OCI-LY7 (cell line): Measurements from ENCODE around the gene ASB2. TPM values are rescaled to one million over a fixed set of nuclear protein-coding genes. Genes with fewer than 3 reads are reported as not detected.

ENCODE experiments used
- BruUV-seq: library from RNA; stranded (reverse); fragments of 400-500 nt; replicated peaks from 2 replicates; lab custom pipeline; 2021; lab: Mats Ljungman, UMichigan
- CTCF ChIA-PET: fragments of 300-600 bp; sonication (Branson Sonifier 250); formaldehyde crosslinking; loops from one replicate; lab custom pipeline; 2022; ENCODE audit warnings: antibody characterized with exemption; ENCODE audit not compliant: unreplicated experiment; lab: Charles Lee
- POLR2A ChIA-PET: fragments of 300-600 bp; sonication (Branson Sonifier 250); formaldehyde crosslinking; loops from one replicate; lab custom pipeline; 2022; ENCODE audit warnings: antibody characterized with exemption; lab: Charles Lee
- DNase-seq: peaks from one replicate; pipeline ENCODE4 v3.0.0-alpha.2; 2015; ENCODE audit warnings: low spot score
- H2AFZ ChIP-seq: fragments of 200-600 bp; sonication (generic), shearing (Covaris generic); 2 replicates; pipeline ENCODE4 v1.6.1; 2014; ENCODE audit warnings: mild to moderate bottlenecking, antibody characterized with exemption, low read length, moderate library complexity
- H3K27ac ChIP-seq: fragments of 200-600 bp; sonication (generic); 2 replicates; pipeline ENCODE4 v1.5.1; 2014; ENCODE audit warnings: mixed run types, low read depth, mild to moderate bottlenecking, moderate library complexity, low read length, inconsistent platforms; ENCODE audit not compliant: poor library complexity, severe bottlenecking
- H3K36me3 ChIP-seq: fragments of 200-600 bp; sonication (generic); 2 replicates; pipeline ENCODE4 v1.6.1; 2014; ENCODE audit warnings: mild to moderate bottlenecking, antibody characterized with exemption, low read length, moderate library complexity, mixed read lengths; ENCODE audit not compliant: insufficient read depth
- H3K4me1 ChIP-seq: fragments of 200-600 bp; sonication (generic); 2 replicates; pipeline ENCODE4 v1.5.1; 2014; ENCODE audit warnings: mild to moderate bottlenecking, low read length; ENCODE audit not compliant: insufficient read depth, poor library complexity, severe bottlenecking
- H3K4me2 ChIP-seq: fragments of 200-600 bp; sonication (generic); 2 replicates; pipeline ENCODE4 v1.6.1; 2014; ENCODE audit warnings: mild to moderate bottlenecking, low read length
- H3K4me3 ChIP-seq: fragments of 200-600 bp; sonication (generic); 2 replicates; pipeline ENCODE4 v1.5.1; 2014; ENCODE audit warnings: mild to moderate bottlenecking, low read depth, low read length; ENCODE audit not compliant: poor library complexity, severe bottlenecking
- H3K79me2 ChIP-seq: fragments of 200-600 bp; sonication (generic); 2 replicates; pipeline ENCODE4 v1.6.1; 2016; ENCODE audit warnings: low read depth, mild to moderate bottlenecking, low read length, moderate library complexity, mixed read lengths; ENCODE audit not compliant: insufficient read depth
- H3K9me2 ChIP-seq: fragments of 200-600 bp; sonication (generic); 2 replicates; pipeline ENCODE4 v1.6.1; 2016; ENCODE audit warnings: mild to moderate bottlenecking, low read length, mixed read lengths; ENCODE audit not compliant: insufficient read depth
- H3K9me3 ChIP-seq: fragments of 200-600 bp; sonication (generic); 2 replicates; pipeline ENCODE4 v1.6.1; 2014; ENCODE audit warnings: mild to moderate bottlenecking, mixed run types, low read length, mixed read lengths
- H4K20me1 ChIP-seq: fragments of 200-600 bp; sonication (generic); 2 replicates; pipeline ENCODE4 v1.6.1; 2014; ENCODE audit warnings: mild to moderate bottlenecking, antibody characterized with exemption, low read length, moderate library complexity, mixed read lengths; ENCODE audit not compliant: insufficient read depth
- EZH2phosphoT487 ChIP-seq: fragments of 200-600 bp; sonication (generic); IDR thresholded peaks from 2 replicates; pipeline ENCODE4 v1.6.1; 2018; ENCODE audit warnings: low read depth, borderline replicate concordance, mild to moderate bottlenecking, mixed run types, antibody characterized with exemption, low read length, moderate library complexity, mixed read lengths
- intact Hi-C: fragments of 100-400 bp; cut with micrococcal nuclease; formaldehyde crosslinking; loops from one replicate; pipeline ENCODE4 v1.10.0; 2022; ENCODE audit not compliant: unreplicated experiment
- total RNA-seq, 2 experiments: library from RNA; depleted of rRNA in 1 of 2; stranded (reverse); fragments of >200 nt in 1 of 2; shearing (Covaris generic) in 1 of 2; gene quantifications; 2 replicates each; pipeline ENCODE4 v1.2.3, GENCODE V29; 2014 to 2022
- TF ChIP-seq, protein P1 (sequence below): fragments of 200-600 bp; sonication (generic); conservative IDR thresholded peaks from 2 replicates; pipeline ENCODE4 v1.5.1; 2014; ENCODE audit warnings: mild to moderate bottlenecking, antibody characterized with exemption, low read length, moderate library complexity, mixed read lengths

ASB2 gene
- total RNA-seq, 2 experiments from 2014 or later = 21.7 to 23.6 TPM

DNA sequence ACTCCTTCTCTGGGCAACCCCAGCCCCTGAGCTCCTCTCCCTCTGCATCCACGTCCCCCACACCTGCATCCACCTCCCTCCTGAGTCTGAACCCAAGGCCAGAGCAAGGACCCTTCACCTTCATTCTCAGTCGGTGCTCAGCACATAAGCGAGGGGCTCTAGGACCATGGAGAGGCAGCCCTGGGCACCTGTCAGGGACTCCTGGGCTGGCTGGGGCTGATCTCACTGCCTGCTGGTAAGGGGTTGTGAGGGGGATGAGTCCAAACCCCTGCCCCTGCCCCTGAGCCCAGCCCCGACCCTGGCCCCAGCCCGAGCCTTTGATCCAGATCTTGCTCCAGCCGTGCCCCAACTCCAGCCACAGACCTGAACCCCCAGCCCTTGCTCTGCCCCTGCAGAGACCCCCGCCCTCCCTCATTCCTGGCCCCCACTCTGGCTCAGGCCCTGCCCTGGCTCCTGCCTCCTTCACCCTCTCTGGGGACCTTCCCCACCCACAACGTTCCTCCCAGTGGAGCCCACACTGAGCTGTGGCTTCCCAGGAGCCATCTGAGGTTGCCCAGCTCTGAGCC is 19.8 kb upstream of the ASB2 start:
- Histone ChIP-seq H2AFZ (no peak overlapping the region), H3K4me2 (no peak overlapping the region), H3K9me3 (no peaks in the 10 kb centered on the region), H3K27ac (no peak overlapping the region), H3K4me3 (no peak overlapping the region), H3K4me1 (peaks cover 4% of the 10 kb centered on the region), H3K9me2 (no peaks in the 10 kb centered on the region), H3K36me3 (no peaks in the 10 kb centered on the region), H3K79me2 (no peaks in the 10 kb centered on the region), H4K20me1 (no peaks in the 10 kb centered on the region)
- POLR2A ChIA-PET = interaction anchor here (0.6 to 1.1 kb wide), 2 partner anchors 17 to 821 kb away, joined by 3 to 4 read pairs; no protein-coding TSS in a partner anchor
- no peak for TF ChIP-seq EZH2phosphoT487
- TF ChIP-seq, protein P1, sequence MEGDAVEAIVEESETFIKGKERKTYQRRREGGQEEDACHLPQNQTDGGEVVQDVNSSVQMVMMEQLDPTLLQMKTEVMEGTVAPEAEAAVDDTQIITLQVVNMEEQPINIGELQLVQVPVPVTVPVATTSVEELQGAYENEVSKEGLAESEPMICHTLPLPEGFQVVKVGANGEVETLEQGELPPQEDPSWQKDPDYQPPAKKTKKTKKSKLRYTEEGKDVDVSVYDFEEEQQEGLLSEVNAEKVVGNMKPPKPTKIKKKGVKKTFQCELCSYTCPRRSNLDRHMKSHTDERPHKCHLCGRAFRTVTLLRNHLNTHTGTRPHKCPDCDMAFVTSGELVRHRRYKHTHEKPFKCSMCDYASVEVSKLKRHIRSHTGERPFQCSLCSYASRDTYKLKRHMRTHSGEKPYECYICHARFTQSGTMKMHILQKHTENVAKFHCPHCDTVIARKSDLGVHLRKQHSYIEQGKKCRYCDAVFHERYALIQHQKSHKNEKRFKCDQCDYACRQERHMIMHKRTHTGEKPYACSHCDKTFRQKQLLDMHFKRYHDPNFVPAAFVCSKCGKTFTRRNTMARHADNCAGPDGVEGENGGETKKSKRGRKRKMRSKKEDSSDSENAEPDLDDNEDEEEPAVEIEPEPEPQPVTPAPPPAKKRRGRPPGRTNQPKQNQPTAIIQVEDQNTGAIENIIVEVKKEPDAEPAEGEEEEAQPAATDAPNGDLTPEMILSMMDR = no peak
- intact Hi-C loops = no loop called here
- DNase-seq = no peak
- no TSS peak for BruUV-seq
- CTCF ChIA-PET = no interaction called here

DNA sequence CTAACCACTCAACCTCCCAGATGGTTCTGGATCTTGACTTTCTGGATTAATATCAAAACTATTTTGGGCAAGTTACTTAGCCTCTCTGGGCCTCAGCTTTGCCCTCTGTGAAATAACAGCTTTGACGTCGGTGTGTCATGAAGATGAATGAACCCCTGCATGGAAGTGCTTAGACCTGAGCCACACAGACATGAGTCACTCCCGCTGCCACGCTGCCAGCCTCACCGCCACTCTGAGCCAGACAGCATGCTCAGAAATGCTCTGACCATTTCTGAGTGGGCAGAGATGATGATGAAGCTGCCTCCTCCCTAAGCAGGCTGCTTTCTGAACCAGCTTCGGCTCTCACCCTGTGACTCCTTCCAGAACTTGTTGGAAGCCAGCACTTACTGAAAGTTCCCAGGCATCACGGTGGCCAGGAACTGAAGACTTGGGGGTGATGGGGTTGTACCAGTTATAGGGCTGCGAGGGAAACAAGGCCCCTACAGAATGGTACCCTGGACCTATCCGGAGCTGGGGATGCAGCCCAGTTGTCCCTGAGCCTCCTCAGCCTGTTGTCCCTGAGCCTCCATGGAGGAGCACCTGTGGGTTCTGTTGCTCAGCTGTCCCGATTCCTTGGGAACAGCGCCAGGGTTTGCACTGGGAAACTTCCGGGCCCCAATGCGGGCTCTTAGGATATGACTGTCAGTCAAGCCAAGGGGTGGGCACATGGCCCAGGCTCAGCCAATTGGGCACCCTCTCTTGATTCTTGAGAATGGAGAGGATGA is 18.7 kb upstream of the ASB2 start:
- no peaks in the 10 kb centered on the region for H4K20me1 ChIP-seq
- no peak overlapping the region for H3K4me3 ChIP-seq
- H3K4me1 ChIP-seq = peaks cover 5% of the 10 kb centered on the region
- TF ChIP-seq EZH2phosphoT487 = no peak
- TF ChIP-seq, protein P1 = no peak
- H3K4me2 ChIP-seq = no peak overlapping the region
- no peak overlapping the region for H2AFZ ChIP-seq
- no peaks in the 10 kb centered on the region for H3K9me3 ChIP-seq
- ChIA-PET POLR2A (no interaction called here), CTCF (interaction anchor here (0.6 kb wide), 1 partner anchor 8 kb away, joined by 3 read pairs; no protein-coding TSS in a partner anchor)
- DNase-seq = no peak
- intact Hi-C loops = no loop called here
- no peaks in the 10 kb centered on the region for H3K79me2 ChIP-seq
- no peaks in the 10 kb centered on the region for H3K9me2 ChIP-seq
- no TSS peak for BruUV-seq
- H3K27ac ChIP-seq = no peak overlapping the region
- no peaks in the 10 kb centered on the region for H3K36me3 ChIP-seq
